IMR-90 (cell line): Measurements from ENCODE around the gene PACS1. TPM values are rescaled to one million over a fixed set of nuclear protein-coding genes. Genes with fewer than 3 reads are reported as not detected.
A peak's percentile ranks its signal among the peaks of the same experiment; 100 is the strongest.

Experiments
- BHLHE40 ChIP-seq: fragments of 150-350 bp; IDR thresholded peaks from 2 replicates; pipeline ENCODE4 v1.6.1; 2016; ENCODE audit warnings: mild to moderate bottlenecking, low read depth, low read length
- CHD1 ChIP-seq: IDR thresholded peaks from 2 replicates; pipeline ENCODE4 v1.6.1; 2012; ENCODE audit warnings: low read depth, low read length, improper control_type of control experiment
- MAFK ChIP-seq: IDR thresholded peaks from 2 replicates; pipeline ENCODE4 v1.6.1; 2012; ENCODE audit warnings: low read depth, low read length, improper control_type of control experiment
- MAZ ChIP-seq: IDR thresholded peaks from 2 replicates; pipeline ENCODE4 v1.6.1; 2012; ENCODE audit warnings: low read depth, mild to moderate bottlenecking, low read length, improper control_type of control experiment, moderate library complexity, borderline replicate concordance
- RAD21 ChIP-seq: IDR thresholded peaks from 2 replicates; pipeline ENCODE4 v1.6.1; 2012; ENCODE audit warnings: low read length, improper control_type of control experiment
- RFX5 ChIP-seq: IDR thresholded peaks from 2 replicates; pipeline ENCODE4 v1.8.0; 2012; ENCODE audit warnings: low read depth, mild to moderate bottlenecking, low read length, moderate library complexity
- SMC3 ChIP-seq: fragments of 150-350 bp; IDR thresholded peaks from 2 replicates; pipeline ENCODE4 v1.6.1; 2016; ENCODE audit warnings: low read depth, mild to moderate bottlenecking, antibody characterized with exemption, low read length, moderate library complexity
- polyA plus RNA-seq, 3 experiments: library from polyadenylated mRNA; depleted of rRNA; stranded (reverse); fragments of >200 nt; gene quantifications; 2 replicates each; pipeline ENCODE4 v1.2.3, GENCODE V29; 2012; ENCODE audit warnings: low replicate concordance in 1 of 3
- total RNA-seq: library from RNA; depleted of rRNA; stranded (reverse); fragments of >200 nt; gene quantifications from 2 replicates; pipeline ENCODE4 v1.2.3, GENCODE V29; 2012
- TF ChIP-seq, protein P1 (sequence below): fragments of 150-350 bp; IDR thresholded peaks from 2 replicates; pipeline ENCODE4 v1.6.1; 2017; ENCODE audit warnings: mild to moderate bottlenecking, antibody characterized with exemption, low read length, low read depth

PACS1 gene
- total and polyA plus RNA-seq, 2 of the 4 experiments (the other 2 are of a cell fraction) = 7.3 to 32.0 TPM

DNA sequence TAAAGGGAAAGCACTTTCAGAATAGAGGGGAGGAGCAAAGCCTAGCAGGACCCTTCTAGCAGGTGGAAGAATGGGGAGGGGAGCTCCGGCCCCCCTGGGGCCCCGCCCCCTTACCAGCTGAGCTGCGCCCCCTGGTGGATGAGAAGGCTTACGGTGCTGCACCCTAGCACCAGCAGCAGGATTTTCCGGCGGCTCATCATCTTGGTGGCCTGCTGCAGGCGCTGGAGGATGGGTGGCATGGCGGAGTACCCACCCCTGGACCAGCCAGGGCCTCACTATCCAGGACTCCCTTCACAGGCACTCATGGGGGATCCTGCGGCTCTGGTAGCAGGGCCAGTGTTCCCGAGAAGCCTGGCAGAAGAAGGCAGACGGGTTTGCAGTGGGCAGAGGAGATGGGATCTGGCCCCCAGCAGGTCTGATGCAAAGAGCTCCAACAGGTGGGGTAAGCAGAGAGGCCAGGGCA is 24.9 kb upstream of the PACS1 start (continued):
- TF ChIP-seq, protein P1, sequence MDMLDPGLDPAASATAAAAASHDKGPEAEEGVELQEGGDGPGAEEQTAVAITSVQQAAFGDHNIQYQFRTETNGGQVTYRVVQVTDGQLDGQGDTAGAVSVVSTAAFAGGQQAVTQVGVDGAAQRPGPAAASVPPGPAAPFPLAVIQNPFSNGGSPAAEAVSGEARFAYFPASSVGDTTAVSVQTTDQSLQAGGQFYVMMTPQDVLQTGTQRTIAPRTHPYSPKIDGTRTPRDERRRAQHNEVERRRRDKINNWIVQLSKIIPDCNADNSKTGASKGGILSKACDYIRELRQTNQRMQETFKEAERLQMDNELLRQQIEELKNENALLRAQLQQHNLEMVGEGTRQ = no peak
- TF ChIP-seq MAFK (no peak), RAD21 (peak; percentile 58), RFX5 (no peak), CHD1 (no peak), SMC3 (peak; percentile 68), MAZ (peak; percentile 88; the same call in 1 of the 2 replicates), BHLHE40 (no peak)
